Astrocyte (in vitro differentiated cells and primary cell): ENCODE measurements around the gene CASP2. TPM values are rescaled to one million over a fixed set of nuclear protein-coding genes. Genes with fewer than 3 reads are reported as not detected.

Experiments
- DNase-seq: peaks from one replicate; pipeline ENCODE4 v3.0.0-alpha.2; 2010; ENCODE audit warnings: low read depth
- FAIRE-seq: peaks from 2 replicates; lab custom pipeline; 2011; peaks lifted over from hg19 to GRCh38; lab: Jason Lieb, UNC
- H2AFZ ChIP-seq: 2 replicates; pipeline ENCODE4 v1.6.0; 2012; ENCODE audit warnings: low read depth, low read length, inconsistent platforms
- H3K27ac ChIP-seq: 2 replicates; pipeline ENCODE4 v1.5.1; 2011; ENCODE audit warnings: low read depth, low read length, inconsistent platforms
- H3K27me3 ChIP-seq: 2 replicates; pipeline ENCODE4 v1.6.0; 2011; ENCODE audit warnings: low read length, inconsistent platforms; ENCODE audit not compliant: insufficient read depth
- H3K36me3 ChIP-seq: 2 replicates; pipeline ENCODE4 v1.5.1; 2011; ENCODE audit warnings: low read length, inconsistent platforms; ENCODE audit not compliant: insufficient read depth
- H3K4me1 ChIP-seq: 2 replicates; pipeline ENCODE4 v1.5.1; 2011; ENCODE audit warnings: low read length, inconsistent platforms; ENCODE audit not compliant: insufficient read depth
- H3K4me2 ChIP-seq: 2 replicates; pipeline ENCODE4 v1.6.0; 2012; ENCODE audit warnings: low read length, inconsistent platforms
- H3K4me3 ChIP-seq: 2 replicates; pipeline ENCODE4 v1.5.1; 2011; ENCODE audit warnings: low read depth, mild to moderate bottlenecking, low read length, inconsistent platforms; ENCODE audit not compliant: insufficient read depth
- H3K79me2 ChIP-seq: 2 replicates; pipeline ENCODE4 v1.6.0; 2012; ENCODE audit warnings: mild to moderate bottlenecking, low read length, inconsistent platforms; ENCODE audit not compliant: insufficient read depth
- H3K9ac ChIP-seq: 2 replicates; pipeline ENCODE4 v1.6.0; 2012; ENCODE audit warnings: mild to moderate bottlenecking, low read length, inconsistent platforms
- H3K9me3 ChIP-seq: 2 replicates; pipeline ENCODE4 v1.5.1; 2012; ENCODE audit warnings: low read depth, mild to moderate bottlenecking, low read length, inconsistent platforms; ENCODE audit not compliant: insufficient read depth
- H4K20me1 ChIP-seq: 2 replicates; pipeline ENCODE4 v1.6.0; 2012; ENCODE audit warnings: low read length, inconsistent platforms; ENCODE audit not compliant: insufficient read depth
- H3K27ac Mint-ChIP-seq: one replicate; pipeline ENCODE4 v1.8.0; 2021; ENCODE audit warnings: mild to moderate bottlenecking, mixed read lengths; ENCODE audit not compliant: unreplicated experiment
- H3K27me3 Mint-ChIP-seq: one replicate; pipeline ENCODE4 v1.8.0; 2021; ENCODE audit warnings: low read depth, mixed read lengths; ENCODE audit not compliant: unreplicated experiment
- H3K36me3 Mint-ChIP-seq: one replicate; pipeline ENCODE4 v1.8.0; 2021; ENCODE audit warnings: low read depth, mixed read lengths; ENCODE audit not compliant: unreplicated experiment
- H3K4me1 Mint-ChIP-seq: one replicate; pipeline ENCODE4 v1.8.0; 2021; ENCODE audit warnings: low read depth, mixed read lengths; ENCODE audit not compliant: unreplicated experiment
- H3K4me3 Mint-ChIP-seq: one replicate; pipeline ENCODE4 v1.8.0; 2021; ENCODE audit warnings: mild to moderate bottlenecking, moderate library complexity, mixed read lengths; ENCODE audit not compliant: unreplicated experiment
- H3K9me3 Mint-ChIP-seq: one replicate; pipeline ENCODE4 v1.8.0; 2021; ENCODE audit warnings: mild to moderate bottlenecking, mixed read lengths; ENCODE audit not compliant: unreplicated experiment
- CTCF ChIP-seq: IDR thresholded peaks from 2 replicates; pipeline ENCODE4 v1.5.1; 2011; ENCODE audit warnings: low read depth, mild to moderate bottlenecking, inconsistent platforms, low read length, moderate library complexity; ENCODE audit not compliant: insufficient read depth
- EZH2 ChIP-seq: IDR thresholded peaks from 2 replicates; pipeline ENCODE4 v1.6.1; 2012; ENCODE audit warnings: mild to moderate bottlenecking, low read length, inconsistent platforms; ENCODE audit not compliant: insufficient read depth
- total RNA-seq: library from RNA; stranded (reverse); gene quantifications from 2 replicates; pipeline ENCODE4 v1.2.1, GENCODE V29; 2021

Gene CASP2
- total RNA-seq, 1 donor from 2014 or later = 38.0 TPM

- Histone ChIP-seq H3K9me3 (no peaks in the 10 kb centered on the region), H4K20me1 (no peaks in the 10 kb centered on the region), H3K4me1 (no peaks in the 10 kb centered on the region), H3K27ac (no peak overlapping the region), H3K4me2 (no peak overlapping the region), H3K9ac (no peak overlapping the region), H3K27me3 (no peaks in the 10 kb centered on the region), H3K79me2 (no peaks in the 10 kb centered on the region), H2AFZ (no peak overlapping the region), H3K36me3 (no peaks in the 10 kb centered on the region), H3K4me3 (no peak overlapping the region)
- Mint-ChIP-seq H3K27ac (no peak overlapping the region), H3K9me3 (no peaks in the 10 kb centered on the region), H3K4me1 (no peaks in the 10 kb centered on the region), H3K4me3 (no peak overlapping the region), H3K27me3 (peaks cover 26% of the 10 kb centered on the region), H3K36me3 (no peaks in the 10 kb centered on the region)
- FAIRE-seq (no peak), DNase-seq (no peak)
- TF ChIP-seq CTCF (no peak), EZH2 (no peak)
Measured at GRCh38 chr7:143322760-143323633, 34.8 kb downstream of the CASP2 start.

GRCh38 chr7:143323653-143324052, 35.5 kb downstream of the CASP2 start:
- Histone ChIP-seq H3K9ac (no peak overlapping the region), H3K36me3 (no peaks in the 10 kb centered on the region), H3K79me2 (no peaks in the 10 kb centered on the region), H3K9me3 (no peaks in the 10 kb centered on the region), H4K20me1 (no peaks in the 10 kb centered on the region), H3K27ac (no peak overlapping the region), H2AFZ (no peak overlapping the region), H3K4me1 (no peaks in the 10 kb centered on the region), H3K4me3 (no peak overlapping the region), H3K27me3 (no peaks in the 10 kb centered on the region), H3K4me2 (no peak overlapping the region)
- Mint-ChIP-seq H3K4me1 (no peaks in the 10 kb centered on the region), H3K9me3 (no peaks in the 10 kb centered on the region), H3K27ac (no peak overlapping the region), H3K27me3 (peaks cover 23% of the 10 kb centered on the region), H3K4me3 (no peak overlapping the region), H3K36me3 (no peaks in the 10 kb centered on the region)
- DNase-seq = no peak
- no peak for FAIRE-seq
- TF ChIP-seq CTCF = no peak
- TF ChIP-seq EZH2 = no peak

GRCh38 chr7:143325240-143325639, 37.1 kb downstream of the CASP2 start:
- no peak overlapping the region for H3K4me3 Mint-ChIP-seq
- no peaks in the 10 kb centered on the region for H3K4me1 ChIP-seq
- H3K9me3 Mint-ChIP-seq = no peaks in the 10 kb centered on the region
- no peaks in the 10 kb centered on the region for H3K4me1 Mint-ChIP-seq
- FAIRE-seq (no peak), DNase-seq (no peak)
- no peaks in the 10 kb centered on the region for H3K79me2 ChIP-seq
- peaks cover 11% of the 10 kb centered on the region for H3K27me3 Mint-ChIP-seq
- H3K9me3 ChIP-seq = no peaks in the 10 kb centered on the region
- no peaks in the 10 kb centered on the region for H3K36me3 Mint-ChIP-seq
- H3K27me3 ChIP-seq = no peaks in the 10 kb centered on the region
- no peak overlapping the region for H3K27ac Mint-ChIP-seq
- no peak overlapping the region for H3K4me2 ChIP-seq
- no peaks in the 10 kb centered on the region for H4K20me1 ChIP-seq
- no peaks in the 10 kb centered on the region for H3K36me3 ChIP-seq
- H2AFZ ChIP-seq = no peak overlapping the region
- H3K4me3 ChIP-seq = no peak overlapping the region
- H3K9ac ChIP-seq = no peak overlapping the region
- no peak overlapping the region for H3K27ac ChIP-seq
- TF ChIP-seq EZH2 (no peak), CTCF (no peak)
